Type B pancreatic cell (in vitro differentiated cells): ENCODE data around the gene CCN2. TPM values are rescaled to one million over a fixed set of nuclear protein-coding genes. Genes with fewer than 3 reads are reported as not detected.

Source experiments
- DNase-seq: peaks from one replicate; pipeline ENCODE4 v3.0.0; 2021; ENCODE audit warnings: mixed read lengths; ENCODE audit not compliant: unreplicated experiment; ENCODE audit errors: extremely low spot score
- H3K27ac Mint-ChIP-seq: 2 replicates; pipeline ENCODE4 v1.8.0; 2021; ENCODE audit warnings: mild to moderate bottlenecking, mixed read lengths
- H3K27me3 Mint-ChIP-seq: 2 replicates; pipeline ENCODE4 v1.8.0; 2021; ENCODE audit warnings: mixed read lengths
- H3K36me3 Mint-ChIP-seq: 2 replicates; pipeline ENCODE4 v1.8.0; 2021; ENCODE audit warnings: mixed read lengths
- H3K4me1 Mint-ChIP-seq: one replicate; pipeline ENCODE4 v1.8.0; 2021; ENCODE audit warnings: mixed read lengths; ENCODE audit not compliant: unreplicated experiment
- H3K4me3 Mint-ChIP-seq: 2 replicates; pipeline ENCODE4 v1.8.0; 2021; ENCODE audit warnings: mild to moderate bottlenecking, mixed read lengths
- H3K9me3 Mint-ChIP-seq: 2 replicates; pipeline ENCODE4 v1.8.0; 2021; ENCODE audit warnings: mixed read lengths
- total RNA-seq: library from RNA; stranded (reverse); gene quantifications from 2 replicates; pipeline ENCODE4 v1.2.1, GENCODE V29; 2021; ENCODE audit warnings: low replicate concordance
- TF ChIP-seq, protein P1 (sequence below): fragments of 200-600 bp; sonication (generic); conservative IDR thresholded peaks from 2 replicates; pipeline ENCODE4 v1.5.0; 2021; ENCODE audit warnings: antibody characterized with exemption, mild to moderate bottlenecking

CCN2 gene
- total RNA-seq, 1 donor from 2014 or later = 33.8 TPM

- H3K4me1 Mint-ChIP-seq = no peaks in the 10 kb centered on the region
- no peak for DNase-seq
- no peaks in the 10 kb centered on the region for H3K36me3 Mint-ChIP-seq
- peaks cover 4% of the 10 kb centered on the region for H3K9me3 Mint-ChIP-seq
- no peaks in the 10 kb centered on the region for H3K27me3 Mint-ChIP-seq
- no peak overlapping the region for H3K27ac Mint-ChIP-seq
- no peak overlapping the region for H3K4me3 Mint-ChIP-seq
- TF ChIP-seq, protein P1, sequence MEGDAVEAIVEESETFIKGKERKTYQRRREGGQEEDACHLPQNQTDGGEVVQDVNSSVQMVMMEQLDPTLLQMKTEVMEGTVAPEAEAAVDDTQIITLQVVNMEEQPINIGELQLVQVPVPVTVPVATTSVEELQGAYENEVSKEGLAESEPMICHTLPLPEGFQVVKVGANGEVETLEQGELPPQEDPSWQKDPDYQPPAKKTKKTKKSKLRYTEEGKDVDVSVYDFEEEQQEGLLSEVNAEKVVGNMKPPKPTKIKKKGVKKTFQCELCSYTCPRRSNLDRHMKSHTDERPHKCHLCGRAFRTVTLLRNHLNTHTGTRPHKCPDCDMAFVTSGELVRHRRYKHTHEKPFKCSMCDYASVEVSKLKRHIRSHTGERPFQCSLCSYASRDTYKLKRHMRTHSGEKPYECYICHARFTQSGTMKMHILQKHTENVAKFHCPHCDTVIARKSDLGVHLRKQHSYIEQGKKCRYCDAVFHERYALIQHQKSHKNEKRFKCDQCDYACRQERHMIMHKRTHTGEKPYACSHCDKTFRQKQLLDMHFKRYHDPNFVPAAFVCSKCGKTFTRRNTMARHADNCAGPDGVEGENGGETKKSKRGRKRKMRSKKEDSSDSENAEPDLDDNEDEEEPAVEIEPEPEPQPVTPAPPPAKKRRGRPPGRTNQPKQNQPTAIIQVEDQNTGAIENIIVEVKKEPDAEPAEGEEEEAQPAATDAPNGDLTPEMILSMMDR = no peak
These were observed 46.4 kb upstream of the CCN2 start for GRCh38 chr6:131997429-131998153.

DNA sequence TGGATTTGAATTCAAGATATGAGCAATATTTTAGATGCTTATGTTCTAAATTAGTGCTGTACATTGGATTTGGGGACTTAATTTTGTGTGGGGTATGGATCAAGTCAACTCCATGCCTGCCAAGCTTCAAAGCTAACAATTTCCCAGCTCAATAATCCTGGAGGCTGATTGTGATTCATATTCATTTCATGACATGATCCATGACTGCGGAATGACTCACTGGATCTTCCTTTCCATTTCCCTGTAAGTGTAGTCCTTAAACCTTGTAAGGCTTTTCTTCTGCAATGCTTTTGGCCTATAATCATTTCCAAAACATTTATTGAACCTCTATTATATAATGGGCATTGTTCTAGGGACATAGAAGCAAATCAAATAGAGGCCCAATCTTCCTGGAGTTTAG lies 44.7 kb upstream of the CCN2 start:
- Mint-ChIP-seq H3K9me3 (no peaks in the 10 kb centered on the region), H3K4me1 (no peaks in the 10 kb centered on the region), H3K36me3 (no peaks in the 10 kb centered on the region), H3K27me3 (no peaks in the 10 kb centered on the region), H3K4me3 (no peak overlapping the region), H3K27ac (no peak overlapping the region)
- TF ChIP-seq, protein P1 = no peak
- DNase-seq = no peak

DNA sequence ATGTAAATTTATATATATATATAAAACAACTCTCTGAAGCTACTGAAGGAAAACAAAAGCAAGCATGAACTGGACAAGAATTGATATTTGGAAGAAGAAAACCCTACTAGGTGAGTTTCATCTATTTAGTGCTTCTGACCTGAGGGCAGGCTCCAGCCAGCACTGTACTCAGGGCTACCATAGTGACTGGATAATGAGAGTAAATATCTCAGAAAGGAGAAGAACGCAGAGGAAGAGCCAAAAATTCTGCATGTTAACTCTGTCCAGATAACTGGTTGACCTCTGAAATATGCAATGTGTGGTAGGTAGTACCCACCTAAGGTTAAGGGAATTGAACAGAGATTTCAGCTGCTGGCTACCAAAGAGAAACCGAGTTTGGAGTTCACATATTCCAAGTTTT lies 41.4 kb upstream of the CCN2 start:
- H3K27ac Mint-ChIP-seq = no peak overlapping the region
- no peak for DNase-seq
- no peak overlapping the region for H3K4me3 Mint-ChIP-seq
- no peaks in the 10 kb centered on the region for H3K9me3 Mint-ChIP-seq
- TF ChIP-seq, protein P1 = no peak
- H3K36me3 Mint-ChIP-seq = no peaks in the 10 kb centered on the region
- H3K27me3 Mint-ChIP-seq = no peaks in the 10 kb centered on the region
- no peaks in the 10 kb centered on the region for H3K4me1 Mint-ChIP-seq

- TF ChIP-seq, protein P1 = no peak
- no peaks in the 10 kb centered on the region for H3K9me3 Mint-ChIP-seq
- no peaks in the 10 kb centered on the region for H3K4me1 Mint-ChIP-seq
- H3K27ac Mint-ChIP-seq = no peak overlapping the region
- DNase-seq = no peak
- no peaks in the 10 kb centered on the region for H3K36me3 Mint-ChIP-seq
- H3K4me3 Mint-ChIP-seq = no peak overlapping the region
- H3K27me3 Mint-ChIP-seq = no peaks in the 10 kb centered on the region
These were observed 37.9 kb upstream of the CCN2 start for GRCh38 chr6:131989036-131989435.

DNA sequence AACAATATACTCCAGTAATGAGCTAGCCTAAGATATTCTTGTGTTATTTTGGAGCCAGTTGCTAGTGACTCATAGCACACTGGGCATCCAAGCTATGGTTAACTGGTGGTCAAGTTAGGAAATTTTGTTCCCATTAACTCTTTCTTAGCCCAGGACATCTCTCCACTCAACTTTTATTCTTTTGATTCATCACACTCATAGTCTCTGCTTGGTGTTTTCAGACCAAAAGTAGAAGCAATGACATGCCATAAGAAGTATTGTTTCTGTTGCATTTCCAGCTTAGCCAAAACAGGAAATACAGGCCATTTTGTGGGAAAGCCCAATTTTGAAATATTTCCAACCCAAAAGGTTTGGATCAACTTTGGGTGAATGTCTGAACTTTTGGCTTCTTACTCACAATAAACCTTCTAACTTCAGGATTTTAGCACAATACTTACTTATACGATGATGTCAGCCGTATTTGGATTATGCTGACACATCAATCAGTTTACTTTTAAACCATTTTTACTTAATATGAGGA lies 31.6 kb upstream of the CCN2 start:
- no peak for DNase-seq
- Mint-ChIP-seq H3K27ac (no peak overlapping the region), H3K36me3 (no peaks in the 10 kb centered on the region), H3K4me3 (no peak overlapping the region), H3K27me3 (no peaks in the 10 kb centered on the region), H3K9me3 (no peaks in the 10 kb centered on the region), H3K4me1 (peaks cover 8% of the 10 kb centered on the region)
- TF ChIP-seq, protein P1 = no peak
